ENCODE data around the gene TNFSF8.

The TNFSF8 gene

GRCh38 chr9:114861922-114862605 lies 68.3 kb downstream of the TNFSF8 start:
- DNase-seq = peak; percentile 45

- DNase-seq = no peak
Observed at GRCh38 chr9:114861273-114861672, 69.1 kb downstream of the TNFSF8 start.

- no peak for DNase-seq
Observed at GRCh38 chr9:114860187-114860586, 70.2 kb downstream of the TNFSF8 start.

- DNase-seq = no peak
Observed at GRCh38 chr9:114856942-114857315, 73.5 kb downstream of the TNFSF8 start.

- DNase-seq = no peak
Observed at GRCh38 chr9:114856215-114856941, 74.0 kb downstream of the TNFSF8 start.

GRCh38 chr9:114855488-114855887 lies 74.9 kb downstream of the TNFSF8 start:
- no peak for DNase-seq

GRCh38 chr9:114854736-114855355 lies 75.5 kb downstream of the TNFSF8 start:
- DNase-seq = no peak

- no peak for DNase-seq
Observed at GRCh38 chr9:114853071-114853855, 77.1 kb downstream of the TNFSF8 start.

- DNase-seq = no peak
Observed at GRCh38 chr9:114852050-114852594, 78.3 kb downstream of the TNFSF8 start.

GRCh38 chr9:114851306-114851705 lies 79.1 kb downstream of the TNFSF8 start:
- DNase-seq = no peak

All from NCI-H510A treated with DMSO at 0.1 percent for 48 hours (cell line).